Inflammatory macrophage (primary cell): Measurements from ENCODE around the gene GPR82.

Experiments
- DNase-seq, 2 donors: peaks; one replicate each; pipeline ENCODE4 v3.0.0-alpha.2; 2020 to 2022

GPR82 gene

GRCh38 chrX:41719610-41720009, 4.4 kb upstream of the GPR82 start:
- DNase-seq = peak; percentile 53

DNA sequence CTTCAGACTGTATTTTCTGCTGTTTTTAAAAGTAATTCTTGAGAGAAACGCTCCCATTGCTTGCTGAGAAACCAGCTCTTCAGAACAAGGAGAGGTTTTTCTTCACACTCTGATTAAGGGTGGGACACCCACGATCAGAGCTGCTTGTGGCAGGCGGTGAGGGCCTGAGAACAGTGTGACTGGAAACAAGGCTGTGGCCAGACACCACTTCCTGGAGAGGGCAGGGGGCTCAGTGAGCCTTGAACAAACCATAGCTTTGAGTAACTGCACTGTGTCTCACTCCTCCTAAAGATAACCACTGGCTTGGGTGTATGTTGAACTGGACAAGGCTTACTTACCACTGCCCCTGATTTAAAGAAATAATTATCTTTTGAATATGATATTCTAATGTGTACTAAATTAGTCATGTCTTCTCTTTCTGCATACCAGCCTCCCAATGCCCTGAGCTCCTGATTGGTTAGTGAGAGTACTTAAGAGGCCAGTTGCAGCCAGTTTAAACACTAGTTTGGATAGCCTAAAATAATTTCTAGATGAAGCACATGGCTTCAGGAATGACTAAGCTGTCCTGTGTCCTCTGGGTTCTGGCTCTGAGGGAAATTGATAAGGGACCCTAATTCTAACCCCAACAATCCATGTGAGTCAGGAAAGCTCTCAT, 3.7 kb upstream of the GPR82 start:
- peak in 1 of 2 donors; percentile 27 for DNase-seq

GRCh38 chrX:41721590-41721989, 2.4 kb upstream of the GPR82 start:
- DNase-seq = no peak

GRCh38 chrX:41722214-41722613, 1.8 kb upstream of the GPR82 start:
- DNase-seq = no peak

DNA sequence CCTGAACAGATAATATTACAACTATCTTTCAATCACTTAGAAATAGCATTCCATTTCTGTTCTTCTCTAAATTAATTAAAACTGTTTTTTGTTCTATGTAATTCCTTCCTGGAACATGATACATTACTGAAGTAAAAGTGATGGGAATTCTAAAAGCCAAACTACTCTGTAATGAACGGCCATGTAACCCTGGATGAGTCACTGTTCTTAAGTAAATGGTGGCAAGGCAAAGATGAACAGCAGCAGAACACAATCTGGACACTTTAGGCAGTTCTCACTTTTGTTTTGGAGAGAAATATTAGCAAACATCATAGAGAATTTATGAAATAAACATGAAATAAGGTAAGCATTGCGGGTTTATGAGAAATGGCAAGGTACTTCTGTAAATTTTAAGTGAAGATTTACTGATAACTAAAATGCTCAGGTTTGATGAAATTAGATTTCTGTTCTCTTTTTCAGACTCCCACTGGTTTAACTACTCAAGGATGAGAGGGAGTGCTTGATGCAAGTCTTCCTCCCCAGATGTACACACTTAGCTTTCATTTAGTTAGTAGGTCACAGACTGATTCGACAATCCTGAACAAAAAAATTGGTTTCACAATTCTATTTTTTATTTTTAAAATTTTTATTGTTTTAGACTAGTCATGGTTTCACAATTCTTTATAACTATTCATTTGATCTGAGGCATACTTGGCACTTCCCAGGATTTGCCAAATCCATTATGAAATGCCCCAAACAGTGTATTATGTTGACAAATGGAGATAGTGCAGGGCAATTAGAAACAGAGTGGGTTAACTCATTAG, 964 bp upstream of the GPR82 start:
- peak; percentile 53 to 71 for DNase-seq

DNA sequence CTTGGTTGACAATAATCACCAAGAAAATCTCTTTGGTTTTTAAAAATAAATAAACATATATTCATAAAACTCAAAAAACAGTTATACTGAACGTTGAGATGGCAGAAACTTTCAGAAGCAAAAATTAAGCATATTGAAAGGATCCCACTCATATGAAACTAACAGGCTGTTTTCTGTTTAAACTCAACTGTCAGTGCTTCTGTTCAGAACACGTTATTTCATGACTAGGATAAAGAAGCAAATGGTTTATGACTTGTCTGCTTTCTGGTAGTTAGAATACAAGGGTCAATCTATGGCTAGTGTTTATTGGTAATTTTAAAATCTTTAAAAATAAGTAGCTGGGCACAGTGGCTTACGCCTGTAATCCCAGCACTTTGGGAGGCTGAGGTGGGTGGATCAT, 4.1 kb downstream of the GPR82 start:
- DNase-seq = no peak

GRCh38 chrX:41730081-41730480, 6.1 kb downstream of the GPR82 start:
- DNase-seq = no peak

GRCh38 chrX:41732260-41732659, 8.3 kb downstream of the GPR82 start:
- no peak for DNase-seq

DNA sequence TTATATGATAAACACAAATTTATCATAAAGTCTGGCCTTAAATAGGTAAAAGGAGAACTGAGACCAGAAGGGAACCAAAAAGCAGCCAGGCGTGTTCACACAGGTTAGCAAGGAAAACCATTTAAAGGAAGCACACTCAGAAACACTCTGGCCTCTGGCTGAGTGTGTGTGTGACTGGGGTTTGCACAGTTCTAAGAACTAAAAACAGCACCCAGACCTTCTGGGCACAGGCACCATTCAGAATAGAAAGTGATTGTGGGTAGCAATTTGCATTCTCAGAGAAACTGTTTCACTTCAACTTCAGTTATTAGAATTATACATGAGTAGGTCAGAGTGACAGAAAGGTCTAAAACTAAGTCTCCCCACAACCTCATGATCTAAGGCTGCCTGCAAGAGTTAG, 10.0 kb downstream of the GPR82 start:
- DNase-seq = peak in 1 of 2 donors; percentile 6

GRCh38 chrX:41734530-41734929, 10.5 kb downstream of the GPR82 start:
- DNase-seq = peak; percentile 22 to 26

GRCh38 chrX:41737065-41737464, 13.1 kb downstream of the GPR82 start:
- no peak for DNase-seq

- no peak for DNase-seq
Observed at GRCh38 chrX:41739871-41740270, 15.9 kb downstream of the GPR82 start.

- DNase-seq = no peak
Observed at GRCh38 chrX:41750716-41751115, 26.7 kb downstream of the GPR82 start.

GRCh38 chrX:41758401-41758800, 34.4 kb downstream of the GPR82 start:
- no peak for DNase-seq

GRCh38 chrX:41759817-41760216, 35.8 kb downstream of the GPR82 start:
- peak; percentile 48 to 53 for DNase-seq

GRCh38 chrX:41761169-41761568, 37.2 kb downstream of the GPR82 start:
- no peak for DNase-seq

- DNase-seq = no peak
Observed at GRCh38 chrX:41761702-41762101, 37.7 kb downstream of the GPR82 start.

- no peak for DNase-seq
Observed at GRCh38 chrX:41779030-41779564, 55.1 kb downstream of the GPR82 start.
